Uterus (tissue), 2 donors: ENCODE data around the gene CYP27A1.

Experiments
- CTCF ChIP-seq, 4 experiments: fragments of 200-600 bp in 2 of 4; fragments of 450-650 bp in 2 of 4; sonication (generic) in 2 of 4; IDR thresholded peaks; one replicate each; pipeline ENCODE4 v1.5.1; 2016 to 2019; ENCODE audit warnings: antibody characterized with exemption in 4 of 4, mild to moderate bottlenecking in 2 of 4, moderate library complexity in 1 of 4
- POLR2A ChIP-seq, 2 donors: fragments of 450-650 bp; IDR thresholded peaks; one replicate each; pipeline ENCODE4 v1.6.1; 2016; ENCODE audit warnings: antibody characterized with exemption in 2 of 2, mild to moderate bottlenecking in 1 of 2, moderate library complexity in 1 of 2

GRCh38 chr2:218863021-218863520, 81.1 kb downstream of the CYP27A1 start:
- TF ChIP-seq CTCF (IDR thresholded peaks at IDR 0.05), result no peak
- TF ChIP-seq POLR2A (IDR thresholded peaks at IDR 0.05), result no peak
